DND-41 (cell line): ENCODE data around the gene CCDC169.

ENCODE experiments used
- EZH2 ChIP-seq: IDR thresholded peaks from 3 replicates; pipeline ENCODE4 v1.6.1; 2012; ENCODE audit warnings: borderline replicate concordance, low read depth, mild to moderate bottlenecking, moderate library complexity, low read length, inconsistent platforms; ENCODE audit not compliant: severe bottlenecking
- TF ChIP-seq, protein P1 (sequence below): IDR thresholded peaks from 2 replicates; pipeline ENCODE4 v1.5.1; 2012; ENCODE audit warnings: borderline replicate concordance, low read length, moderate library complexity, mild to moderate bottlenecking; ENCODE audit not compliant: poor library complexity, severe bottlenecking; ENCODE audit errors: extremely low read depth

DNA sequence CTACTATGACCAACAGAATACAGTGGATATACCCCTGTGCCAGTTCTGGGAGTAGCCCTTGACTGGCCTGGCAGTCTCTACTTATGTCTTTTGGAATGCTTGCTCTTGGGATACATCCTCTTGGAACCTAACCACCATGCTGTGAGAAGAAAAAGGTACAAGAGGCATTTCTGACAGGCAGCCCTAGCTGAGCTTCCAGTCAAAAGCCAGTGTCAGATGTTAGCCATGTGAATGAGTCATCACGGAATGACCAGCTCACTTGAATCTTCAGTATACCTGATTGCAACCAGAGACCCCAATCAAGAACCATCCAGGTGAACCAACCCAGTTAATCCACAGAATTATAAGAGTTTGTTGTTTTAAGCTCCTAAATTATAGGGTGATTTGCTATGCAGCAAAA is 4.1 kb downstream of the CCDC169 start:
- TF ChIP-seq, protein P1, sequence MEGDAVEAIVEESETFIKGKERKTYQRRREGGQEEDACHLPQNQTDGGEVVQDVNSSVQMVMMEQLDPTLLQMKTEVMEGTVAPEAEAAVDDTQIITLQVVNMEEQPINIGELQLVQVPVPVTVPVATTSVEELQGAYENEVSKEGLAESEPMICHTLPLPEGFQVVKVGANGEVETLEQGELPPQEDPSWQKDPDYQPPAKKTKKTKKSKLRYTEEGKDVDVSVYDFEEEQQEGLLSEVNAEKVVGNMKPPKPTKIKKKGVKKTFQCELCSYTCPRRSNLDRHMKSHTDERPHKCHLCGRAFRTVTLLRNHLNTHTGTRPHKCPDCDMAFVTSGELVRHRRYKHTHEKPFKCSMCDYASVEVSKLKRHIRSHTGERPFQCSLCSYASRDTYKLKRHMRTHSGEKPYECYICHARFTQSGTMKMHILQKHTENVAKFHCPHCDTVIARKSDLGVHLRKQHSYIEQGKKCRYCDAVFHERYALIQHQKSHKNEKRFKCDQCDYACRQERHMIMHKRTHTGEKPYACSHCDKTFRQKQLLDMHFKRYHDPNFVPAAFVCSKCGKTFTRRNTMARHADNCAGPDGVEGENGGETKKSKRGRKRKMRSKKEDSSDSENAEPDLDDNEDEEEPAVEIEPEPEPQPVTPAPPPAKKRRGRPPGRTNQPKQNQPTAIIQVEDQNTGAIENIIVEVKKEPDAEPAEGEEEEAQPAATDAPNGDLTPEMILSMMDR, result no peak
- TF ChIP-seq EZH2, result no peak
